PC-3 (cell line): Measurements from ENCODE around the gene SP3.
A peak's percentile ranks its signal among the peaks of the same experiment; 100 is the strongest.

Source experiments
- EZH2 ChIP-seq: fragments of 300-600 bp; sonication (generic); IDR thresholded peaks from one replicate; pipeline ENCODE4 v1.6.1; 2017; ENCODE audit warnings: antibody characterized with exemption, mild to moderate bottlenecking, low read length; ENCODE audit not compliant: unreplicated experiment
- TF ChIP-seq, protein P1 (sequence below): fragments of 300-600 bp; sonication (generic); conservative IDR thresholded peaks from 2 replicates; pipeline ENCODE4 v1.5.1; 2017; ENCODE audit warnings: antibody characterized with exemption, low read depth, mild to moderate bottlenecking, low read length

DNA sequence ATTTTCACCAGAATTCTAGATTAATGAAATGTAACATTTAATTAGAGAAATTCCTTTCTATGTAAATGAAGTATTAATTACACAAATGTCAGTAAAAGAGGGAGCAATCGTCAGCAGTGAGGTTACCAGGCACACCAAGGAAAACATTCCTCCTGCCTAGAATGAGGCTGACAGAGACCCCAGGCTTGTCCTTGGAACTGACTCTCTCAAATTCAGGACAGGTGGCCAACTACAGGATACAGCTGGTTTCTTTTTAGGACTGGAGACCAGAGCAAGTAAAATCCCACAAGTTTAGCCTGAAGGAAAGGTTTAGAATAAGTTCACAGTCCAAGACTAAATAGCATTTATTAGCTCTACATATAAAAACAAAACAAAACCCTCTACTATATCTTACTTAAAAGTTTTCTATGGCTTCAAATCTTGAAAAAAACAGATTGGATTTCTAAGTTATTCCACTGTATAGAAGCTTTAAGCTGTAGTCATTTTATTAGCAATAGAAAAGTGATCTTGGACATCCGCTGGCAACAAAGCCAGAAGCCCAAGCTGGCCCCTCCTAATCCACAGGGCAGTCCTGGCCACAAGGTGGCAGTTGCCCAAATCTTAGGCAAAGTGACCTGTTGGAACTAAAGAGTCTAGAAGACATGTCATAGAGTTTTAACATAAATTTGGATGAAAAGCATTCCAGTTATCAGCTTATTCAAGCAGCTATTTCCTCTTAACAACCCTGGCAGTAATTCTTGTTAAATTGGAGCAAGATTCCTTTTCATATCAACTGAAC lies 81.0 kb downstream of the SP3 start:
- TF ChIP-seq, protein P1, sequence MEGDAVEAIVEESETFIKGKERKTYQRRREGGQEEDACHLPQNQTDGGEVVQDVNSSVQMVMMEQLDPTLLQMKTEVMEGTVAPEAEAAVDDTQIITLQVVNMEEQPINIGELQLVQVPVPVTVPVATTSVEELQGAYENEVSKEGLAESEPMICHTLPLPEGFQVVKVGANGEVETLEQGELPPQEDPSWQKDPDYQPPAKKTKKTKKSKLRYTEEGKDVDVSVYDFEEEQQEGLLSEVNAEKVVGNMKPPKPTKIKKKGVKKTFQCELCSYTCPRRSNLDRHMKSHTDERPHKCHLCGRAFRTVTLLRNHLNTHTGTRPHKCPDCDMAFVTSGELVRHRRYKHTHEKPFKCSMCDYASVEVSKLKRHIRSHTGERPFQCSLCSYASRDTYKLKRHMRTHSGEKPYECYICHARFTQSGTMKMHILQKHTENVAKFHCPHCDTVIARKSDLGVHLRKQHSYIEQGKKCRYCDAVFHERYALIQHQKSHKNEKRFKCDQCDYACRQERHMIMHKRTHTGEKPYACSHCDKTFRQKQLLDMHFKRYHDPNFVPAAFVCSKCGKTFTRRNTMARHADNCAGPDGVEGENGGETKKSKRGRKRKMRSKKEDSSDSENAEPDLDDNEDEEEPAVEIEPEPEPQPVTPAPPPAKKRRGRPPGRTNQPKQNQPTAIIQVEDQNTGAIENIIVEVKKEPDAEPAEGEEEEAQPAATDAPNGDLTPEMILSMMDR, result peak; percentile 83
- no peak for TF ChIP-seq EZH2
